Aortic smooth muscle cell (primary cell): ENCODE data around the gene ABHD17A. TPM values are rescaled to one million over a fixed set of nuclear protein-coding genes. Genes with fewer than 3 reads are reported as not detected.

Experiments
- total RNA-seq: library from RNA; depleted of rRNA; stranded (reverse); fragments of >200 nt; gene quantifications from 2 replicates; pipeline ENCODE4 v1.2.3, GENCODE V29; 2014

Gene ABHD17A
- 83.9 and 92.3 TPM in 2 replicates for total RNA-seq

GRCh38 chr19:1885398-1886119 lies at the start of gene ABHD17A:
TSS of gene ABHD17A (minus strand) at chr19:1885496. CDS start at chr19:1881566, 3,930 bp downstream.

GRCh38 chr19:1905110-1905862 lies 20.0 kb upstream of the ABHD17A start, which contains the start of the genes ADAT3 and SCAMP4:
TSS of gene ADAT3 (plus strand) at chr19:1905399. CDS start at chr19:1912048, 6,649 bp downstream.
TSS of gene SCAMP4 (plus strand) at chr19:1905399. CDS start at chr19:1915020, 9,621 bp downstream.

GRCh38 chr19:1863328-1863637 lies 22.0 kb downstream of the ABHD17A start, which contains the start of gene KLF16:
TSS of gene KLF16 (minus strand) at chr19:1863579. CDS start at chr19:1863497, 82 bp downstream.

DNA sequence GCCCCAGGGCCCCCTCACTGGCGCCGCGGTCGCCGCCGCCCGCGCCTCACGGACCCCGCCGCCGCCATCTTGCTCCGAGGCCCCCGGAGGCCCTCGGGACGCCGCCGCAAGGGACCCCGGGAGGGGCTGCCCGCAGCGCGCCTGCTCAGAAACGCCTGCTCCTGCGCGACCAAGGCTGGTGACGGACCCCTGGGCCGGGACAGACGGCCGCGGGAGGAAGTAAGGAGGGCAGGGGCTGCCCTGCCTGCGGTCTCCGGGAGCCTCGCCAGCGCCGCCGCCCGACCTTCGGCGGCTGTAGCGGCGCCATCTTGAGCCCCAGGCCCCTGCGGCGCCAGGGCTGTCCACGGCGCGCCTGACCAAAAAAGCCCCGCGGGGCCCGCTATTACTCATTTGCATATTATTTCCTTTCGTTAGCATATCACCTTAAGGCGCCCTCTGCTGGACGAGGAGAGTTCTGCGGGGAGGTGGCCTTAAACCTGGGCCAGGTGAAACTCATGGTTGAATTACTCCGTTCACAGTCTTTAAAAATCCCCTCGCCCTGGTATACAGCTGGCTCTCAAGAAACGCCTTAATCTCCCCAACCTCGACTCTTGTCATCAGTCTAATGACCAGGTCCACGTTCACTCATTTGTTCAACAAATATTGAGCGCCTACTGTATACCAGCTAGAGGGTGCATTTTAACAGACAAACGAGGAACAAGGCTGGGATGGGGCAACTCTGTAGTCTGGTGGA lies 36.7 kb downstream of the ABHD17A start, which contains the start of gene REXO1:
Gene REXO1, minus strand, starts transcription at position 85 of the 733 bp plus-strand sequence. CDS start 125 bp downstream, outside the sequence.

Other genes starting within 250 kb of the ABHD17A start
- gene TCF3, start 232.9 kb downstream of the ABHD17A start, total RNA-seq: 34.3 and 41.2 TPM in 2 replicates
- gene ONECUT3, start 132.0 kb downstream of the ABHD17A start, total RNA-seq: not detected in 2 replicates
- 1.6 and 2.7 TPM in 2 replicates for gene ATP8B3, start 73.2 kb downstream of the ABHD17A start, total RNA-seq
- 4.6 and 6.7 TPM in 2 replicates for gene REXO1, start 37.0 kb downstream of the ABHD17A start, total RNA-seq
- 3.2 and 3.5 TPM in 2 replicates for gene KLF16, start 21.9 kb downstream of the ABHD17A start, total RNA-seq
- 1.5 and 1.7 TPM in 2 replicates for gene ADAT3, start 19.9 kb upstream of the ABHD17A start, total RNA-seq
- gene SCAMP4, start 19.9 kb upstream of the ABHD17A start, total RNA-seq: 22.3 and 25.5 TPM in 2 replicates
- 51.7 and 55.2 TPM in 2 replicates for gene CSNK1G2, start 55.7 kb upstream of the ABHD17A start, total RNA-seq
- gene BTBD2, start 130.2 kb upstream of the ABHD17A start, total RNA-seq: 31.4 and 42.0 TPM in 2 replicates
- gene MKNK2, start 165.7 kb upstream of the ABHD17A start, total RNA-seq: 39.2 and 41.1 TPM in 2 replicates
- gene MOB3A, start 210.8 kb upstream of the ABHD17A start, total RNA-seq: 14.5 and 16.8 TPM in 2 replicates
- gene IZUMO4, start 211.4 kb upstream of the ABHD17A start, total RNA-seq: 1.4 and 1.6 TPM in 2 replicates